HTERT RPE-1 (cell line): ENCODE results near the gene HSD11B1.

Experiments used
- in situ Hi-C: fragments of 300-500 bp; cut with MboI; formaldehyde crosslinking; loops from 4 replicates; pipeline ENCODE4 v1.14.3; 2020; ENCODE audit warnings: low sequenced_read_pairs

The HSD11B1 gene

GRCh38 chr1:209751627-209752231 is 47.1 kb downstream of the HSD11B1 start:
- in situ Hi-C loops: no loop called here

GRCh38 chr1:209752890-209753289 is 48.2 kb downstream of the HSD11B1 start:
- in situ Hi-C loops: no loop called here

GRCh38 chr1:209755256-209755655 is 50.6 kb downstream of the HSD11B1 start:
- in situ Hi-C loops: no loop called here

GRCh38 chr1:209755926-209756614 is 51.4 kb downstream of the HSD11B1 start, which contains the start of gene TRAF3IP3:
TSS of gene TRAF3IP3 (plus strand) at chr1:209756053. CDS start at chr1:209760040, 3,987 bp downstream.
- in situ Hi-C loops: no loop called here

GRCh38 chr1:209756615-209757445 is 52.2 kb downstream of the HSD11B1 start:
- in situ Hi-C loops: no loop called here

GRCh38 chr1:209758400-209758799 is 53.8 kb downstream of the HSD11B1 start:
- in situ Hi-C loops: no loop called here

GRCh38 chr1:209759829-209760359 is 55.2 kb downstream of the HSD11B1 start:
- in situ Hi-C loops: no loop called here

- in situ Hi-C loops: no loop called here
Observed at GRCh38 chr1:209761011-209761635, 56.5 kb downstream of the HSD11B1 start.

- in situ Hi-C loops: no loop called here
Observed at GRCh38 chr1:209766051-209766450, 61.4 kb downstream of the HSD11B1 start.

GRCh38 chr1:209767096-209767495 is 62.5 kb downstream of the HSD11B1 start:
- in situ Hi-C loops: no loop called here

- in situ Hi-C loops: no loop called here
Observed at GRCh38 chr1:209767706-209768105, 63.1 kb downstream of the HSD11B1 start.

GRCh38 chr1:209768354-209768774 is 63.7 kb downstream of the HSD11B1 start:
- in situ Hi-C loops: no loop called here

- in situ Hi-C loops: no loop called here
Observed at GRCh38 chr1:209769171-209769904, 64.7 kb downstream of the HSD11B1 start.

- in situ Hi-C loops: no loop called here
Observed at GRCh38 chr1:209769971-209770370, 65.3 kb downstream of the HSD11B1 start.

GRCh38 chr1:209770636-209771415 is 66.2 kb downstream of the HSD11B1 start:
- in situ Hi-C loops: no loop called here

- in situ Hi-C loops: no loop called here
Observed at GRCh38 chr1:209772126-209772525, 67.5 kb downstream of the HSD11B1 start.

GRCh38 chr1:209774592-209774991 is 69.9 kb downstream of the HSD11B1 start:
- in situ Hi-C loops: no loop called here

- in situ Hi-C loops: no loop called here
Observed at GRCh38 chr1:209775678-209776077, 71.0 kb downstream of the HSD11B1 start.

- in situ Hi-C loops: no loop called here
Observed at GRCh38 chr1:209777587-209777986, 72.9 kb downstream of the HSD11B1 start.
